Cardiac muscle cell (in vitro differentiated cells and primary cell): ENCODE results near the gene BLOC1S6. TPM values are rescaled to one million over a fixed set of nuclear protein-coding genes. Genes with fewer than 3 reads are reported as not detected.
"Not testable (repeated sequence)": the region's sequence is repeated elsewhere in the genome, so short reads cannot be mapped to it uniquely, and the experiment has no call there.

ENCODE experiments used
- DNase-seq, 2 donors: peaks; one replicate each; pipeline versions ENCODE4 v3.0.0 to v3.0.0-alpha.2; 2010 to 2017; ENCODE audit warnings: low read depth in 1 of 2, low spot score in 1 of 2
- H3K27ac ChIP-seq: fragments of 200-600 bp; sonication (generic); 2 replicates; pipeline ENCODE4 v1.5.1; 2016
- H3K27me3 ChIP-seq: fragments of 200-600 bp; sonication (generic); 2 replicates; pipeline ENCODE4 v1.6.0; 2016; ENCODE audit warnings: control low read depth
- H3K36me3 ChIP-seq: fragments of 200-600 bp; sonication (generic); 2 replicates; pipeline ENCODE4 v1.5.1; 2016; ENCODE audit warnings: control low read depth
- H3K4me1 ChIP-seq: fragments of 200-600 bp; sonication (generic); 2 replicates; pipeline ENCODE4 v1.8.1; 2017; ENCODE audit warnings: low read depth, mild to moderate bottlenecking, mixed run types
- H3K4me3 ChIP-seq: fragments of 200-600 bp; sonication (generic); 2 replicates; pipeline ENCODE4 v1.5.1; 2016; ENCODE audit warnings: mild to moderate bottlenecking
- H3K9me3 ChIP-seq: fragments of 200-600 bp; sonication (generic); 2 replicates; pipeline ENCODE4 v1.5.1; 2017; ENCODE audit warnings: low read depth, mild to moderate bottlenecking, control low read depth
- polyA plus RNA-seq: library from polyadenylated mRNA; unstranded; fragments of >200 nt; fragmentation: Nextera tagmentation; extraction: Ambion mirVana; gene quantifications from 2 replicates; pipeline ENCODE4 v1.2.1, GENCODE V29; 2016
- total RNA-seq: library from RNA; depleted of rRNA; stranded (reverse); fragments of >200 nt; gene quantifications from 2 replicates; pipeline ENCODE4 v1.2.3, GENCODE V29; 2016
- TF ChIP-seq, protein P1 (sequence below): IDR thresholded peaks from 2 replicates; pipeline ENCODE4 v1.5.1; 2012; ENCODE audit warnings: low read depth, mild to moderate bottlenecking, low read length

Gene BLOC1S6
- total and polyA plus RNA-seq, 2 experiments from 2014 or later, result 30.4 to 44.4 TPM

DNA sequence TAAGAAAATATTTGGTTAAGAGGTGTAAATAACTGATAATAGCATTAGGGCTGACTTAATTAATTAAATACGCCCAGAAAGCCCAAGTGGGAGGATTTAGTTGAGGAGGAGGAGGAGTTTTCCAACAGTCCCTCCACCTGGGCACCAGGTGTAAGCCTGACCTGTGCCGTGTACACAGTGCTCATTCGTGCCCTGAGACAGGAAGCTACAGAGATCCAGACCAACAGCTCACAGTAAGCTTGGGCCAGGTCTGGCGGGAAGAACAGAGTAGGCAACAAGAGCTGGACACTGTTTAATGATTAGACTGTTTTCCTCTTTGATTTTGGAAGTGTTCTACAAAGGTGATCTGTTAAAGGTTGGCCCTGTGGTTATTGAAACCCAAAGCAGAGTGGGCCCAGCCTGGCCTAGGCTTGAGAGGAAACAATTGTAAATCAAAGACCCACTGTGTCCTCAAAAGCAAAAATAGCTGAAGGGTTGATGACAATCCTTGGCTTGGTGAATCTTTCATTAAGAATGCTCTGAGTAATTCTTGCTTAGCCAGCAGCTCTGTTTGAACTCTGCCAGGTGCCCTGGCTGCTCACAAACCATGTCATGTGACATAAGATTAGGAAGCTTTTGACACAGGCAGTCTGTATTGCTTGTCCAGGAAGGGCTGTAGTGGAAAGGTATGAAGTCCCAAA lies 61.5 kb downstream of the BLOC1S6 start:
- Histone ChIP-seq H3K27me3 (no peaks in the 10 kb centered on the region), H3K9me3 (no peaks in the 10 kb centered on the region), H3K4me1 (peaks cover 3% of the 10 kb centered on the region), H3K27ac (no peak overlapping the region), H3K4me3 (no peak overlapping the region), H3K36me3 (no peaks in the 10 kb centered on the region)
- peak; percentile 43 to 57 for DNase-seq
- TF ChIP-seq, protein P1, sequence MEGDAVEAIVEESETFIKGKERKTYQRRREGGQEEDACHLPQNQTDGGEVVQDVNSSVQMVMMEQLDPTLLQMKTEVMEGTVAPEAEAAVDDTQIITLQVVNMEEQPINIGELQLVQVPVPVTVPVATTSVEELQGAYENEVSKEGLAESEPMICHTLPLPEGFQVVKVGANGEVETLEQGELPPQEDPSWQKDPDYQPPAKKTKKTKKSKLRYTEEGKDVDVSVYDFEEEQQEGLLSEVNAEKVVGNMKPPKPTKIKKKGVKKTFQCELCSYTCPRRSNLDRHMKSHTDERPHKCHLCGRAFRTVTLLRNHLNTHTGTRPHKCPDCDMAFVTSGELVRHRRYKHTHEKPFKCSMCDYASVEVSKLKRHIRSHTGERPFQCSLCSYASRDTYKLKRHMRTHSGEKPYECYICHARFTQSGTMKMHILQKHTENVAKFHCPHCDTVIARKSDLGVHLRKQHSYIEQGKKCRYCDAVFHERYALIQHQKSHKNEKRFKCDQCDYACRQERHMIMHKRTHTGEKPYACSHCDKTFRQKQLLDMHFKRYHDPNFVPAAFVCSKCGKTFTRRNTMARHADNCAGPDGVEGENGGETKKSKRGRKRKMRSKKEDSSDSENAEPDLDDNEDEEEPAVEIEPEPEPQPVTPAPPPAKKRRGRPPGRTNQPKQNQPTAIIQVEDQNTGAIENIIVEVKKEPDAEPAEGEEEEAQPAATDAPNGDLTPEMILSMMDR, result no peak

DNA sequence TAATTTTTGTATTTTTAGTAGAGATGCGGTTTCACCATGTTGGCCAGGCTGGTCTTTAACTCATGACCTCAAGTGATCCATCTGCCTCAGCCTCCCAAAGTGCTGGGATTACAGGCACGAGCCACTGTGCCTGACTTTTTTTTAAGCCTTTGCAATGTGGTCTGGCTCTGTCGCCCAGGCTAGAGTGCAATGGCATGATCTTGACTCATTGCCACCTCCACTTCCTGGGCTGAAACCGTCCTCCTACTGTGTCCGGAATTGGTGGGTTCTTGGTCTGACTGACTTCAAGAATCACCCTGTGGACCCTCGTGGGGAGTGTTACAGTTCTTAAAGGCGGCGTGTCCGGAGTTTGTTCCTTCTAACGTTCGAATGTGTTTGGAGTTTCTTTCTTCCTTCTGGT lies 62.8 kb downstream of the BLOC1S6 start:
- DNase-seq, H3K4me3 ChIP-seq, H3K9me3 ChIP-seq, H3K27ac ChIP-seq, H3K36me3 ChIP-seq, H3K27me3 ChIP-seq, H3K4me1 ChIP-seq: not testable (repeated sequence)

DNA sequence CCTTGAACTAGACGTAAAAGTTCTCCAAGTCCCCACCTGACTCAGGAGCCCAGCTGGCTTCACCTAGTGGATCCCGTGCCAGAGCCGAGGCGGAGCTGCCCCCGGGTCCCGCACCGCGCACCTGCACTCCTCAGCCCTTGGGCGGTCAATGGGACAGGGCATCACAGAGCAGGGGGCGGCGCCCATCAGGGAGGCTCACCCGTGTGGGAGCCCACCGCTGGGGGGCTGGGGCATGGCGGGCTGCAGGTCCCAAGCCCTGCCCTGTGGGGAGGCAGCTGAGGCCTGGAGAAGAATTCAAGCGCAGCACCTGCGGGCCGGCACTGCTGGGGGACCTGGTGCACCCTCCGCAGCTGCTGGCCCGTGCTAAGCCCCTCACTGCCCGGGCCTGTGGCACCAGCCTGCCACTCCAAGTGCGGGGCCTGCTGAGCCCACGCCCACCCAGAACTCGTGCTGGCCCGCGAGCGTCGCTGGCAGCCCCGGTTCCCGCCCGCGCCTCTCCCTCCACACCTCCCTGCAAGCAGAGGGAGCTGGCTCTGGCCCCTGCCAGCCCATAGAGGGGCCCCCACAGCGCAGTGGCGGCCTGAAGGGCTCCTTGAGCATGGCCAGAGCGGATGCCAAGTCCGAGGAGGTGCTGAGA lies 63.8 kb downstream of the BLOC1S6 start:
- TF ChIP-seq, protein P1, result no peak
- Histone ChIP-seq H3K27me3 (no peaks in the 10 kb centered on the region), H3K36me3 (no peaks in the 10 kb centered on the region), H3K4me1 (peaks cover 3% of the 10 kb centered on the region), H3K9me3 (no peaks in the 10 kb centered on the region), H3K27ac (no peak overlapping the region), H3K4me3 (no peak overlapping the region)
- DNase-seq, result no peak

DNA sequence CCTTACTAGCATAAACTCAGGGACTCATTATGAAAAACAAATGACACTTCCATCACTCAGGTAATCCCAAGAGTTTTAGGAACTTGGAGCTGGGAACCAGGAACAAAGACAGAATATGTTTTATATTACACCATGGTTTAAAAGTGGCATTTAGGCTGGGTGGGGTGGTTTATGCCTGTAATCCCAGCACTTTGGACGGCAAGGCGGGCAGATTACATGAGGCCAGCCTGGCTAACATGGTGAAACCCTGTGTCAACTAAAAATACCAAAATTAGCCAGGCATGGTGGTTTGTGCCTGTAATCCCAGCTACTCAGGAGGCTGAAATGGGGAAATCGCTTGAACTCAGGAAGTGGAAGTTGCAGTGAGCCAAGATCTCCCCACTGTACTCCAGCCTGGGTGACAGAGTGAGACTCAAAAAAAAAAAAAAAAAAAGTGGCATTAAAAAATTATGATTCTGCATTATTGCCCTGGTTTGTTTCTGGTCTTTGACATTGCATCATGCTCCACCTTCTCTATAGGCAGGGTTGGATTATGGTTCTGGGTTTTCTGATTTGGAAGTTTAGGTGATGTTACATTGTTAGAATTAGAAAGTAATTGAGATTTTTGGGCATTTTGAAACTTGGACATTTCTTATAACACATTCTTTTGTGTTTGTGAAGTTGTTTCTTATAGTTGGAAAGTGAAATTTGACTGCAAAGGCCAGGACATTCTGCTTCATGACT lies 66.7 kb downstream of the BLOC1S6 start:
- Histone ChIP-seq H3K4me3 (no peak overlapping the region), H3K9me3 (no peaks in the 10 kb centered on the region), H3K4me1 (peaks cover 13% of the 10 kb centered on the region), H3K27me3 (no peaks in the 10 kb centered on the region), H3K36me3 (no peaks in the 10 kb centered on the region), H3K27ac (no peak overlapping the region)
- TF ChIP-seq, protein P1, result no peak
- peak in 1 of 2 donors; percentile 58 for DNase-seq

GRCh38 chr15:45654749-45655148 lies 67.6 kb downstream of the BLOC1S6 start:
- TF ChIP-seq, protein P1, result no peak
- H3K4me1 ChIP-seq, result peaks cover 12% of the 10 kb centered on the region
- DNase-seq, result no peak
- no peaks in the 10 kb centered on the region for H3K9me3 ChIP-seq
- no peak overlapping the region for H3K27ac ChIP-seq
- no peak overlapping the region for H3K4me3 ChIP-seq
- no peaks in the 10 kb centered on the region for H3K36me3 ChIP-seq
- H3K27me3 ChIP-seq, result no peaks in the 10 kb centered on the region

DNA sequence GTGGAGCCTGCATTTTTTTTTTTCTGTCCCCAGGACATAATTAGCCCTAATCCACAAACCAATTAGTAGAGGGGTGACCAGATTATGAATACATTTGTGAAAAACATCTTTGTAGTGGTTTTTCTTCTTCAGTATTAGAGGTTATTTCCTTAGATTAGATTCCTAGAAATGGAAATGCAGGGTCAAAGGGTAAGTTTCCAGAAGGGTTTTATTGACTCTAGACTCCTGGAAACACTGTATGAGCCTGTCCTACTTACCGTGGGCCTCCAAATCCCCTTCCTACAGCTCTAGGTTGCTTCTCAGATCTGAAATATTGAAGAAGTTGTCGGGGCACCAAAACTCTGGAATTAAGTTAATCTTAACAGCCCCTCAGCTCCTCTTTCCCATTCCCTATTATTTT lies 70.1 kb downstream of the BLOC1S6 start:
- H3K36me3 ChIP-seq, result no peaks in the 10 kb centered on the region
- no peaks in the 10 kb centered on the region for H3K9me3 ChIP-seq
- H3K27me3 ChIP-seq, result no peaks in the 10 kb centered on the region
- H3K4me1 ChIP-seq, result peaks cover 20% of the 10 kb centered on the region
- no peak for DNase-seq
- TF ChIP-seq, protein P1, result no peak
- H3K27ac ChIP-seq, result peak overlapping the region; percentile 49
- H3K4me3 ChIP-seq, result no peak overlapping the region
